ENCODE results near the gene TEAD3.
"Not testable (repeated sequence)": the region's sequence is repeated elsewhere in the genome, so short reads cannot be mapped to it uniquely, and the experiment has no call there.

TEAD3 gene

GRCh38 chr6:35442693-35443092 lies 54.2 kb downstream of the TEAD3 start:
- Mint-ChIP-seq H3K4me3 (no peak overlapping the region), H3K27me3 (no peaks in the 10 kb centered on the region), H3K36me3 (ENCODE audit: low read depth) (no peaks in the 10 kb centered on the region), H3K27ac (no peak overlapping the region), H3K4me1 (ENCODE audit: low read depth) (peaks cover 2% of the 10 kb centered on the region), H3K9me3 (no peaks in the 10 kb centered on the region)
- no peak for DNase-seq

- Mint-ChIP-seq H3K27ac (no peak overlapping the region), H3K36me3 (ENCODE audit: low read depth) (no peaks in the 10 kb centered on the region), H3K27me3 (no peaks in the 10 kb centered on the region), H3K4me1 (ENCODE audit: low read depth) (peaks cover 2% of the 10 kb centered on the region), H3K9me3 (no peaks in the 10 kb centered on the region), H3K4me3 (no peak overlapping the region)
- DNase-seq: no peak
Measured at GRCh38 chr6:35441642-35442041, 55.2 kb downstream of the TEAD3 start.

- no peaks in the 10 kb centered on the region for H3K36me3 Mint-ChIP-seq (ENCODE audit: low read depth)
Measured at GRCh38 chr6:35441205-35441604, 55.7 kb downstream of the TEAD3 start.

GRCh38 chr6:35439308-35439707 lies 57.6 kb downstream of the TEAD3 start:
- Mint-ChIP-seq H3K9me3 (no peaks in the 10 kb centered on the region), H3K27me3 (no peaks in the 10 kb centered on the region), H3K27ac (no peak overlapping the region), H3K4me1 (ENCODE audit: low read depth) (no peaks in the 10 kb centered on the region), H3K36me3 (ENCODE audit: low read depth) (no peaks in the 10 kb centered on the region), H3K4me3 (no peak overlapping the region)
- DNase-seq: no peak

More at GRCh38 chr6:35441205-35441604, 55.7 kb downstream of the TEAD3 start:
- Mint-ChIP-seq H3K4me1 (ENCODE audit: low read depth) (peaks cover 2% of the 10 kb centered on the region), H3K27me3 (no peaks in the 10 kb centered on the region), H3K9me3 (no peaks in the 10 kb centered on the region), H3K27ac (no peak overlapping the region), H3K4me3 (no peak overlapping the region)
- no peak for DNase-seq

GRCh38 chr6:35438378-35439065 lies 58.4 kb downstream of the TEAD3 start:
- not testable (repeated sequence) for H3K4me1 Mint-ChIP-seq (ENCODE audit: low read depth)

GRCh38 chr6:35436071-35436857 lies 60.6 kb downstream of the TEAD3 start:
- no peak overlapping the region for H3K27ac Mint-ChIP-seq
- H3K4me3 Mint-ChIP-seq: no peak overlapping the region
- no peaks in the 10 kb centered on the region for H3K36me3 Mint-ChIP-seq (ENCODE audit: low read depth)
- no peak for DNase-seq
- no peaks in the 10 kb centered on the region for H3K27me3 Mint-ChIP-seq
- no peaks in the 10 kb centered on the region for H3K4me1 Mint-ChIP-seq (ENCODE audit: low read depth)
- H3K9me3 Mint-ChIP-seq: no peaks in the 10 kb centered on the region

More at GRCh38 chr6:35438378-35439065, 58.4 kb downstream of the TEAD3 start:
- DNase-seq; H3K27ac Mint-ChIP-seq; H3K36me3 Mint-ChIP-seq (ENCODE audit: low read depth); H3K9me3 Mint-ChIP-seq; H3K27me3 Mint-ChIP-seq; H3K4me3 Mint-ChIP-seq: not testable (repeated sequence)

- Mint-ChIP-seq H3K4me1 (ENCODE audit: low read depth) (no peaks in the 10 kb centered on the region), H3K9me3 (no peaks in the 10 kb centered on the region), H3K4me3 (no peak overlapping the region), H3K36me3 (ENCODE audit: low read depth) (no peaks in the 10 kb centered on the region), H3K27ac (no peak overlapping the region), H3K27me3 (no peaks in the 10 kb centered on the region)
- DNase-seq: no peak
Measured at GRCh38 chr6:35435074-35435837, 61.6 kb downstream of the TEAD3 start.

- H3K4me3 Mint-ChIP-seq: not testable (repeated sequence)
Measured at GRCh38 chr6:35432702-35433101, 64.2 kb downstream of the TEAD3 start.

GRCh38 chr6:35432291-35432690 lies 64.6 kb downstream of the TEAD3 start:
- DNase-seq: no peak
- H3K9me3 Mint-ChIP-seq: peaks cover 3% of the 10 kb centered on the region
- H3K4me1 Mint-ChIP-seq (ENCODE audit: low read depth): no peaks in the 10 kb centered on the region
- H3K4me3 Mint-ChIP-seq: no peak overlapping the region
- H3K27ac Mint-ChIP-seq: no peak overlapping the region
- peaks cover 20% of the 10 kb centered on the region for H3K36me3 Mint-ChIP-seq (ENCODE audit: low read depth)
- H3K27me3 Mint-ChIP-seq: no peaks in the 10 kb centered on the region

More at GRCh38 chr6:35432702-35433101, 64.2 kb downstream of the TEAD3 start:
- not testable (repeated sequence) for H3K9me3 Mint-ChIP-seq; H3K27me3 Mint-ChIP-seq; DNase-seq; H3K27ac Mint-ChIP-seq; H3K4me1 Mint-ChIP-seq (ENCODE audit: low read depth)
- peaks cover 16% of the 10 kb centered on the region for H3K36me3 Mint-ChIP-seq (ENCODE audit: low read depth)

- Mint-ChIP-seq H3K27ac (no peak overlapping the region), H3K4me3 (no peak overlapping the region), H3K9me3 (peaks cover 3% of the 10 kb centered on the region), H3K36me3 (ENCODE audit: low read depth) (peaks cover 47% of the 10 kb centered on the region), H3K4me1 (ENCODE audit: low read depth) (no peaks in the 10 kb centered on the region), H3K27me3 (no peaks in the 10 kb centered on the region)
- no peak for DNase-seq
Measured at GRCh38 chr6:35429463-35429862, 67.4 kb downstream of the TEAD3 start.

- Mint-ChIP-seq H3K4me1 (ENCODE audit: low read depth) (no peaks in the 10 kb centered on the region), H3K27me3 (no peaks in the 10 kb centered on the region), H3K27ac (no peak overlapping the region), H3K4me3 (no peak overlapping the region), H3K9me3 (peaks cover 3% of the 10 kb centered on the region), H3K36me3 (ENCODE audit: low read depth) (peaks cover 56% of the 10 kb centered on the region)
- no peak for DNase-seq
Measured at GRCh38 chr6:35428421-35429149, 68.3 kb downstream of the TEAD3 start.

- Mint-ChIP-seq H3K4me3 (no peak overlapping the region), H3K27me3 (no peaks in the 10 kb centered on the region), H3K27ac (no peak overlapping the region), H3K4me1 (ENCODE audit: low read depth) (no peaks in the 10 kb centered on the region), H3K9me3 (peaks cover 3% of the 10 kb centered on the region), H3K36me3 (ENCODE audit: low read depth) (peaks cover 58% of the 10 kb centered on the region)
- no peak for DNase-seq
Measured at GRCh38 chr6:35427851-35428321, 69.0 kb downstream of the TEAD3 start.

GRCh38 chr6:35427435-35427834 lies 69.4 kb downstream of the TEAD3 start:
- H3K36me3 Mint-ChIP-seq (ENCODE audit: low read depth): peaks cover 60% of the 10 kb centered on the region
- H3K4me1 Mint-ChIP-seq (ENCODE audit: low read depth): no peaks in the 10 kb centered on the region
- no peaks in the 10 kb centered on the region for H3K27me3 Mint-ChIP-seq
- no peak overlapping the region for H3K27ac Mint-ChIP-seq
- peaks cover 3% of the 10 kb centered on the region for H3K9me3 Mint-ChIP-seq
- DNase-seq: no peak
- H3K4me3 Mint-ChIP-seq: no peak overlapping the region

GRCh38 chr6:35426074-35426473 lies 70.8 kb downstream of the TEAD3 start:
- Mint-ChIP-seq H3K4me1 (ENCODE audit: low read depth) (no peaks in the 10 kb centered on the region), H3K9me3 (peaks cover 3% of the 10 kb centered on the region), H3K27me3 (no peaks in the 10 kb centered on the region), H3K36me3 (ENCODE audit: low read depth) (peaks cover 70% of the 10 kb centered on the region), H3K27ac (peak overlapping the region; percentile 9), H3K4me3 (no peak overlapping the region)
- no peak for DNase-seq

Data from activated T-cell treated with anti-CD3 and anti-CD28 coated beads, Interleukin-2, amount 50 U/mL, for 24 hours (primary cell).